ENCODE results near the gene SPTB. TPM values are rescaled to one million over a fixed set of nuclear protein-coding genes. Genes with fewer than 3 reads are reported as not detected.

The SPTB gene
- total RNA-seq, 1 experiment from 2014 or later: 2.3 TPM

DNA sequence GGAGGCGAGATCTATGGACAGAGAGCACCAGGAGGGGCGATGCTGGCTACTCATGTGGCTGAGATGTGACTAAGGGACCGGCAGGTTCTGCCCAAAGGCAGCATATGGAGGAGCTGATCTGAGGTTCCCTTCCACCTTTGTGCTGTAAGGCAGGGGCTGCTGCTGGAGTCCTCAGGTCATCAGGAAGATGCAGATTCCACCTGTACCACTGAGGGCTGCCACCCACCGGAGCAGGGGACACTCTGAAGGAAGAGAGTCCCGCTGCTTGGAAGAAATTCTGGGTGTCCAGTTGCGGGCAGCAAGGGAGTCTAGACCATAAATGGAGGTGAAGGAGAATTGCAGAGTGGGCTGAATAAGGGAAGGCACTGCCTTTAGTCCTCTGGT, 120.2 kb downstream of the SPTB start:
- Mint-ChIP-seq H3K9me3 (peaks cover 0 to 3% of the 10 kb centered on the region in 2 experiments; a peak in 3 of 5 replicates), H3K4me3 (no peak overlapping the region; a peak in 1 of 5 replicates), H3K27ac (no peak overlapping the region), H3K36me3 (ENCODE audit: insufficient read depth in 1 of 3, low read depth in 3 of 3) (no peaks in the 10 kb centered on the region; a peak in 2 of 7 replicates), H3K4me1 (peaks cover 48 to 58% of the 10 kb centered on the region in 2 experiments), H3K27me3 (ENCODE audit: low read depth) (peaks cover 28% of the 10 kb centered on the region)
- Histone ChIP-seq H3K23me2 (ENCODE audit: insufficient read length, low read depth, low read length, poor library complexity, severe bottlenecking) (peaks cover 1% of the 10 kb centered on the region), H4K5ac (ENCODE audit: insufficient read length, low read depth, low read length) (no peak overlapping the region), H3K79me1 (ENCODE audit: insufficient read depth, low read depth, low read length, poor library complexity, severe bottlenecking) (no peaks in the 10 kb centered on the region), H2AK5ac (ENCODE audit: insufficient read length, low read length) (no peak overlapping the region), H3K27me3 (ENCODE audit: insufficient read depth, low read length) (no peaks in the 10 kb centered on the region), H2BK20ac (ENCODE audit: low read depth, low read length, poor library complexity, severe bottlenecking) (no peak overlapping the region), H3K9me3 (ENCODE audit: control insufficient read depth, low read depth, low read length) (no peaks in the 10 kb centered on the region), H3K27ac (ENCODE audit: insufficient read length, low read depth, low read length) (no peak overlapping the region), H2BK15ac (ENCODE audit: low read depth, low read length) (no peak overlapping the region), H3K4me1 (ENCODE audit: insufficient read depth, low read length) (peaks cover 5% of the 10 kb centered on the region; the same call in 1 of the 2 replicates), H2BK120ac (ENCODE audit: low read depth, low read length, poor library complexity, severe bottlenecking) (no peak overlapping the region), H3K23ac (ENCODE audit: insufficient read length, low read depth, low read length) (no peak overlapping the region), H3K9ac (ENCODE audit: extremely low read depth, insufficient read length, low read length) (no peak overlapping the region), H3K56ac (ENCODE audit: insufficient read length, low read depth, low read length) (no peak overlapping the region), H3T11ph (ENCODE audit: low read length) (no peak overlapping the region), H3K18ac (ENCODE audit: insufficient read length, low read depth, low read length) (no peak overlapping the region), H4K20me1 (ENCODE audit: control insufficient read depth, insufficient read depth, insufficient read length) (no peaks in the 10 kb centered on the region), H4K91ac (ENCODE audit: insufficient read length, low read depth, low read length) (no peak overlapping the region), H3K4me2 (ENCODE audit: insufficient read depth, insufficient read length, low read length) (no peak overlapping the region), H2BK5ac (ENCODE audit: insufficient read length, low read length) (no peak overlapping the region), H4K8ac (replicated peaks; ENCODE audit: insufficient read length, low read depth, low read length) (no peak overlapping the region), H3K79me2 (ENCODE audit: insufficient read depth, low read length) (no peaks in the 10 kb centered on the region), H3K14ac (ENCODE audit: insufficient read depth, low read length) (no peak overlapping the region), H2BK12ac (ENCODE audit: insufficient read length, low read depth, low read length) (no peak overlapping the region), H2AFZ (ENCODE audit: low read length) (no peak overlapping the region), H3K4ac (ENCODE audit: low read depth, low read length) (no peak overlapping the region)
- WGBS (ENCODE audit: extremely low coverage, insufficient read length, low lambda C conversion rate): no CpG with 5 or more reads among the region's 6 CpGs
- no peak for DNase-seq
- TF ChIP-seq, protein P1, sequence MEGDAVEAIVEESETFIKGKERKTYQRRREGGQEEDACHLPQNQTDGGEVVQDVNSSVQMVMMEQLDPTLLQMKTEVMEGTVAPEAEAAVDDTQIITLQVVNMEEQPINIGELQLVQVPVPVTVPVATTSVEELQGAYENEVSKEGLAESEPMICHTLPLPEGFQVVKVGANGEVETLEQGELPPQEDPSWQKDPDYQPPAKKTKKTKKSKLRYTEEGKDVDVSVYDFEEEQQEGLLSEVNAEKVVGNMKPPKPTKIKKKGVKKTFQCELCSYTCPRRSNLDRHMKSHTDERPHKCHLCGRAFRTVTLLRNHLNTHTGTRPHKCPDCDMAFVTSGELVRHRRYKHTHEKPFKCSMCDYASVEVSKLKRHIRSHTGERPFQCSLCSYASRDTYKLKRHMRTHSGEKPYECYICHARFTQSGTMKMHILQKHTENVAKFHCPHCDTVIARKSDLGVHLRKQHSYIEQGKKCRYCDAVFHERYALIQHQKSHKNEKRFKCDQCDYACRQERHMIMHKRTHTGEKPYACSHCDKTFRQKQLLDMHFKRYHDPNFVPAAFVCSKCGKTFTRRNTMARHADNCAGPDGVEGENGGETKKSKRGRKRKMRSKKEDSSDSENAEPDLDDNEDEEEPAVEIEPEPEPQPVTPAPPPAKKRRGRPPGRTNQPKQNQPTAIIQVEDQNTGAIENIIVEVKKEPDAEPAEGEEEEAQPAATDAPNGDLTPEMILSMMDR (conservative IDR thresholded peaks at IDR 0.05): no peak
